ENCODE results near the gene MSI2. TPM values are rescaled to one million over a fixed set of nuclear protein-coding genes. Genes with fewer than 3 reads are reported as not detected.

The MSI2 gene
- total RNA-seq, 8 experiments from 2014 or later, result 33.0 to 114 (median 67.5) TPM

GRCh38 chr17:57350266-57350665 lies 93.9 kb downstream of the MSI2 start:
- no peak overlapping the region for H3K4me3 ChIP-seq
- H3K27ac ChIP-seq, result no peak overlapping the region
- WGBS, 10 experiments, result 13 to 90% (median 65%) methylated on average over 1 to 3 of the region's 6 CpGs; no CpG with 5 or more reads in 6 of the 10 experiments
- in situ Hi-C loops (cut with MboI; ENCODE audit: low pct_unique_long_range_greater_than_20kb in 2 of 9, low sequenced_read_pairs in 9 of 9, unreplicated experiment in 9 of 9), result no loop called here
- ATAC-seq (replicated peaks in 6 of 8), result peak in 3 of 8 experiments; percentile 73 to 82 (median 75)
- H3K4me1 ChIP-seq (replicated peaks in 1 of 2), result no peaks in the 10 kb centered on the region

- Histone ChIP-seq H3K4me3 (no peak overlapping the region), H3K4me1 (replicated peaks in 1 of 2) (peaks cover 18 to 20% of the 10 kb centered on the region in 2 donors), H3K27ac (no peak overlapping the region)
- peak in 2 of 8 experiments; percentile 75 to 77 for ATAC-seq (replicated peaks in 6 of 8)
- in situ Hi-C loops (cut with MboI; ENCODE audit: low pct_unique_long_range_greater_than_20kb in 2 of 9, low sequenced_read_pairs in 9 of 9, unreplicated experiment in 9 of 9), result no loop called here
- WGBS, 10 experiments, result 42 to 100% (median 84%) methylated on average over 1 to 5 of the region's 5 CpGs; no CpG with 5 or more reads in 2 of the 10 experiments
Observed at GRCh38 chr17:57352665-57353175, 96.4 kb downstream of the MSI2 start.

GRCh38 chr17:57354673-57355072 lies 98.3 kb downstream of the MSI2 start:
- H3K4me3 ChIP-seq, result no peak overlapping the region
- H3K27ac ChIP-seq, result no peak overlapping the region
- 79 to 100% (median 94%) methylated on average over 1 to 2 of the region's 2 CpGs; no CpG with 5 or more reads in 3 of the 10 experiments for WGBS, 10 experiments
- peaks cover 20 to 26% of the 10 kb centered on the region in 2 donors for H3K4me1 ChIP-seq (replicated peaks in 1 of 2)
- in situ Hi-C loops (cut with MboI; ENCODE audit: low pct_unique_long_range_greater_than_20kb in 2 of 9, low sequenced_read_pairs in 9 of 9, unreplicated experiment in 9 of 9), result no loop called here
- no peak for ATAC-seq (replicated peaks in 6 of 8)

- Histone ChIP-seq H3K27ac (peak overlapping the region in 1 of 2 donors; percentile 32), H3K4me3 (no peak overlapping the region), H3K4me1 (replicated peaks in 1 of 2) (peaks cover 20 to 26% of the 10 kb centered on the region in 2 donors)
- 67 to 100% (median 80%) methylated on average over 1 to 5 of the region's 6 CpGs; no CpG with 5 or more reads in 1 of the 10 experiments for WGBS, 10 experiments
- ATAC-seq (replicated peaks in 6 of 8), result peak in 2 of 8 experiments; percentile 7 to 11
- in situ Hi-C loops (cut with MboI; ENCODE audit: low pct_unique_long_range_greater_than_20kb in 2 of 9, low sequenced_read_pairs in 9 of 9, unreplicated experiment in 9 of 9), result no loop called here
Observed at GRCh38 chr17:57355090-57355859, 99.0 kb downstream of the MSI2 start.

GRCh38 chr17:57356153-57356718 lies 99.9 kb downstream of the MSI2 start:
- H3K4me3 ChIP-seq, result no peak overlapping the region
- in situ Hi-C loops (cut with MboI; ENCODE audit: low pct_unique_long_range_greater_than_20kb in 2 of 9, low sequenced_read_pairs in 9 of 9, unreplicated experiment in 9 of 9), result no loop called here
- H3K4me1 ChIP-seq (replicated peaks in 1 of 2), result peaks cover 20 to 26% of the 10 kb centered on the region in 2 donors
- H3K27ac ChIP-seq, result peak overlapping the region in 1 of 2 donors; percentile 31
- ATAC-seq (replicated peaks in 6 of 8), result peak in 1 of 8 experiments; percentile 57
- WGBS, 10 experiments, result 58 to 100% (median 76%) methylated on average over 1 to 6 of the region's 6 CpGs; no CpG with 5 or more reads in 2 of the 10 experiments

- peaks cover 20 to 26% of the 10 kb centered on the region in 2 donors for H3K4me1 ChIP-seq (replicated peaks in 1 of 2)
- in situ Hi-C loops (cut with MboI; ENCODE audit: low pct_unique_long_range_greater_than_20kb in 2 of 9, low sequenced_read_pairs in 9 of 9, unreplicated experiment in 9 of 9), result no loop called here
- 14 to 73% (median 45%) methylated on average over 3 to 10 of the region's 16 CpGs for WGBS, 10 experiments
- peak overlapping the region in 1 of 2 donors; percentile 78 for H3K27ac ChIP-seq
- peak in 5 of 8 experiments; percentile 70 to 79 (median 78) for ATAC-seq (replicated peaks in 6 of 8)
- H3K4me3 ChIP-seq, result no peak overlapping the region
Observed at GRCh38 chr17:57356719-57357391, 100.5 kb downstream of the MSI2 start.

- Histone ChIP-seq H3K4me1 (replicated peaks in 1 of 2) (peaks cover 20 to 26% of the 10 kb centered on the region in 2 donors), H3K4me3 (no peak overlapping the region), H3K27ac (peak overlapping the region in 1 of 2 donors; percentile 78)
- 65 to 100% (median 100%) methylated on average over 1 to 6 of the region's 11 CpGs; no CpG with 5 or more reads in 3 of the 10 experiments for WGBS, 10 experiments
- peak in 5 of 8 experiments; percentile 66 to 73 (median 70) for ATAC-seq (replicated peaks in 6 of 8)
- in situ Hi-C loops (cut with MboI; ENCODE audit: low pct_unique_long_range_greater_than_20kb in 2 of 9, low sequenced_read_pairs in 9 of 9, unreplicated experiment in 9 of 9), result no loop called here
Observed at GRCh38 chr17:57357392-57357784, 101.1 kb downstream of the MSI2 start.

GRCh38 chr17:57357830-57358430 lies 101.6 kb downstream of the MSI2 start:
- H3K4me1 ChIP-seq (replicated peaks in 1 of 2), result peaks cover 20 to 26% of the 10 kb centered on the region in 2 donors
- WGBS, 10 experiments, result 76 to 100% (median 100%) methylated on average over 1 to 2 of the region's 3 CpGs; no CpG with 5 or more reads in 3 of the 10 experiments
- in situ Hi-C loops (cut with MboI; ENCODE audit: low pct_unique_long_range_greater_than_20kb in 2 of 9, low sequenced_read_pairs in 9 of 9, unreplicated experiment in 9 of 9), result no loop called here
- no peak overlapping the region for H3K4me3 ChIP-seq
- ATAC-seq (replicated peaks in 6 of 8), result no peak
- no peak overlapping the region for H3K27ac ChIP-seq

- no peak overlapping the region for H3K27ac ChIP-seq
- in situ Hi-C loops (cut with MboI; ENCODE audit: low pct_unique_long_range_greater_than_20kb in 2 of 9, low sequenced_read_pairs in 9 of 9, unreplicated experiment in 9 of 9), result no loop called here
- no peak overlapping the region for H3K4me3 ChIP-seq
- ATAC-seq (replicated peaks in 6 of 8), result no peak
- WGBS, 10 experiments, result 0 to 100% (median 70%) methylated on average over 1 of the region's 2 CpGs; no CpG with 5 or more reads in 4 of the 10 experiments
- H3K4me1 ChIP-seq (replicated peaks in 1 of 2), result peaks cover 22 to 30% of the 10 kb centered on the region in 2 donors
Observed at GRCh38 chr17:57360266-57360665, 103.9 kb downstream of the MSI2 start.

GRCh38 chr17:57362797-57363556 lies 106.7 kb downstream of the MSI2 start:
- in situ Hi-C loops (cut with MboI; ENCODE audit: low pct_unique_long_range_greater_than_20kb in 2 of 9, low sequenced_read_pairs in 9 of 9, unreplicated experiment in 9 of 9), result no loop called here
- ATAC-seq (replicated peaks in 6 of 8), result no peak
- WGBS, 10 experiments, result 71 to 100% (median 92%) methylated on average over 2 to 6 of the region's 9 CpGs; no CpG with 5 or more reads in 1 of the 10 experiments
- no peak overlapping the region for H3K27ac ChIP-seq
- peaks cover 10 to 15% of the 10 kb centered on the region in 2 donors for H3K4me1 ChIP-seq (replicated peaks in 1 of 2)
- no peak overlapping the region for H3K4me3 ChIP-seq

GRCh38 chr17:57363580-57363979 lies 107.3 kb downstream of the MSI2 start:
- Histone ChIP-seq H3K4me3 (no peak overlapping the region), H3K4me1 (replicated peaks in 1 of 2) (peaks cover 10 to 12% of the 10 kb centered on the region in 2 donors), H3K27ac (no peak overlapping the region)
- no peak for ATAC-seq (replicated peaks in 6 of 8)
- WGBS, 10 experiments, result 83 to 100% (median 100%) methylated on average over 1 to 3 of the region's 4 CpGs; no CpG with 5 or more reads in 5 of the 10 experiments
- in situ Hi-C loops (cut with MboI; ENCODE audit: low pct_unique_long_range_greater_than_20kb in 2 of 9, low sequenced_read_pairs in 9 of 9, unreplicated experiment in 9 of 9), result no loop called here

All from motor neuron (in vitro differentiated cells).